ENCODE results near the gene DDIT4. TPM values are rescaled to one million over a fixed set of nuclear protein-coding genes. Genes with fewer than 3 reads are reported as not detected.

DDIT4 gene
- polyA plus RNA-seq, 1 donor from 2014 or later: 29.9 TPM

DNA sequence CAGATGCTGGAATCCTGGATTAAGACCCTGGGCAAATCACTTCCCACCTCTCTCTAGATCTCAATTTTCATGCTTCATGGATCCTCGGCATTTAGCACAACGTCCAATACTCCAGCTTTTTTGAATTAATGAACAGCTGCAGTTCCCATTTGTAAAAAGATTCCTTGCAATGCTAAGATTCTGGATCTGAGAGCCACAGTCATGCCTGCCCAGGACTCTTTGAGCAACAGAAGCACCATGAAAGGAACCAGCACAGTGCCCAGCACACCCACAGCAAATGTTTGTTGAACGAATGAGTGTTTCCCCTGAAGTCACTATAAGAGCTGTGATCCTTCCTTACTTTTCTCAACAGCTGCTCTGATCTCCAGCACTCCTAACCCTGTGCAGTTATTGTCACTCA lies 20.8 kb upstream of the DDIT4 start:
- Histone ChIP-seq H3K36me3 (ENCODE audit: insufficient read depth, low read length) (no peaks in the 10 kb centered on the region), H4K20me1 (ENCODE audit: insufficient read depth) (no peaks in the 10 kb centered on the region), H2AFZ (ENCODE audit: low read depth, low read length) (no peak overlapping the region), H3K9ac (ENCODE audit: low read length) (no peak overlapping the region), H3K9me3 (ENCODE audit: low read length) (no peaks in the 10 kb centered on the region), H3K4me3 (ENCODE audit: low read length) (no peak overlapping the region), H3K27ac (ENCODE audit: low read length) (no peak overlapping the region), H3K27me3 (ENCODE audit: insufficient read depth, low read depth, low read length) (no peaks in the 10 kb centered on the region), H3K4me2 (ENCODE audit: low read length) (no peak overlapping the region), H3K79me2 (replicated peaks; ENCODE audit: insufficient read depth, low read length) (no peaks in the 10 kb centered on the region), H3K9me2 (ENCODE audit: insufficient read depth, low read length) (no peaks in the 10 kb centered on the region), H3F3A (ENCODE audit: insufficient read depth, low read length, poor library complexity, severe bottlenecking) (no peaks in the 10 kb centered on the region)
- no peak for TF ChIP-seq SMC3 (conservative IDR thresholded peaks at IDR 0.05; ENCODE audit: poor library complexity)
- no peak for TF ChIP-seq MXI1 (conservative IDR thresholded peaks at IDR 0.05; ENCODE audit: poor library complexity, severe bottlenecking)
- TF ChIP-seq EZH2 (IDR thresholded peaks at IDR 0.05; ENCODE audit: borderline replicate concordance, insufficient read depth, low read length, poor library complexity, severe bottlenecking): no peak
- TF ChIP-seq, protein P1, sequence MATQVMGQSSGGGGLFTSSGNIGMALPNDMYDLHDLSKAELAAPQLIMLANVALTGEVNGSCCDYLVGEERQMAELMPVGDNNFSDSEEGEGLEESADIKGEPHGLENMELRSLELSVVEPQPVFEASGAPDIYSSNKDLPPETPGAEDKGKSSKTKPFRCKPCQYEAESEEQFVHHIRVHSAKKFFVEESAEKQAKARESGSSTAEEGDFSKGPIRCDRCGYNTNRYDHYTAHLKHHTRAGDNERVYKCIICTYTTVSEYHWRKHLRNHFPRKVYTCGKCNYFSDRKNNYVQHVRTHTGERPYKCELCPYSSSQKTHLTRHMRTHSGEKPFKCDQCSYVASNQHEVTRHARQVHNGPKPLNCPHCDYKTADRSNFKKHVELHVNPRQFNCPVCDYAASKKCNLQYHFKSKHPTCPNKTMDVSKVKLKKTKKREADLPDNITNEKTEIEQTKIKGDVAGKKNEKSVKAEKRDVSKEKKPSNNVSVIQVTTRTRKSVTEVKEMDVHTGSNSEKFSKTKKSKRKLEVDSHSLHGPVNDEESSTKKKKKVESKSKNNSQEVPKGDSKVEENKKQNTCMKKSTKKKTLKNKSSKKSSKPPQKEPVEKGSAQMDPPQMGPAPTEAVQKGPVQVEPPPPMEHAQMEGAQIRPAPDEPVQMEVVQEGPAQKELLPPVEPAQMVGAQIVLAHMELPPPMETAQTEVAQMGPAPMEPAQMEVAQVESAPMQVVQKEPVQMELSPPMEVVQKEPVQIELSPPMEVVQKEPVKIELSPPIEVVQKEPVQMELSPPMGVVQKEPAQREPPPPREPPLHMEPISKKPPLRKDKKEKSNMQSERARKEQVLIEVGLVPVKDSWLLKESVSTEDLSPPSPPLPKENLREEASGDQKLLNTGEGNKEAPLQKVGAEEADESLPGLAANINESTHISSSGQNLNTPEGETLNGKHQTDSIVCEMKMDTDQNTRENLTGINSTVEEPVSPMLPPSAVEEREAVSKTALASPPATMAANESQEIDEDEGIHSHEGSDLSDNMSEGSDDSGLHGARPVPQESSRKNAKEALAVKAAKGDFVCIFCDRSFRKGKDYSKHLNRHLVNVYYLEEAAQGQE (IDR thresholded peaks at IDR 0.05; ENCODE audit: borderline replicate concordance): no peak
- TF ChIP-seq TAF1 (IDR thresholded peaks at IDR 0.05; ENCODE audit: low read depth): no peak

DNA sequence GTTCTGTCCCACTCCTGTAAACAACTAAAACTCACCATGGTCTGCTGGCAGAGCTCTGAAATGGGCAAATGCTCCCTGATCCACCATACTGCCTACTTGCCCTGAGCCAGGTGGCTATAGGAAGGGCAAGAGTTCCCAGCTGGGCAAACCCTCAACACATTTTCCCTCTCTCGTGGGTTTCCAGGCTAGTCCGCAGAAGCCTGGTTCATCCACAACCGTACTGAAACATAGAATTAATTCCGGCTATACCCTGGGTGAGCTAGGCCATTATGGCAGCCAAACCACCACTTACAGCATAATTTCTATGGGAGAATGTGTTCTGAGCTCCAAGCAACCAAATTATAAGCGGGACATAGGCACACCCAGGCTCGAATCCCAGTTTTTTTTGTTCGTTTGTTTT lies 20.1 kb upstream of the DDIT4 start:
- Histone ChIP-seq H3K9me3 (ENCODE audit: low read length) (no peaks in the 10 kb centered on the region), H3F3A (ENCODE audit: insufficient read depth, low read length, poor library complexity, severe bottlenecking) (no peaks in the 10 kb centered on the region), H3K9ac (ENCODE audit: low read length) (no peak overlapping the region), H3K9me2 (ENCODE audit: insufficient read depth, low read length) (no peaks in the 10 kb centered on the region), H3K79me2 (replicated peaks; ENCODE audit: insufficient read depth, low read length) (no peaks in the 10 kb centered on the region), H4K20me1 (ENCODE audit: insufficient read depth) (no peaks in the 10 kb centered on the region), H3K36me3 (ENCODE audit: insufficient read depth, low read length) (no peaks in the 10 kb centered on the region), H3K27me3 (ENCODE audit: insufficient read depth, low read depth, low read length) (no peaks in the 10 kb centered on the region), H3K27ac (ENCODE audit: low read length) (no peak overlapping the region), H3K4me2 (ENCODE audit: low read length) (no peak overlapping the region), H2AFZ (ENCODE audit: low read depth, low read length) (no peak overlapping the region), H3K4me3 (ENCODE audit: low read length) (no peak overlapping the region)
- TF ChIP-seq TAF1 (IDR thresholded peaks at IDR 0.05; ENCODE audit: low read depth) (no peak), EZH2 (IDR thresholded peaks at IDR 0.05; ENCODE audit: borderline replicate concordance, insufficient read depth, low read length, poor library complexity, severe bottlenecking) (no peak), RAD21 (conservative IDR thresholded peaks at IDR 0.05) (no peak), POLR2AphosphoS5 (IDR thresholded peaks at IDR 0.05) (no peak), EP300 (conservative IDR thresholded peaks at IDR 0.05; ENCODE audit: poor library complexity, severe bottlenecking) (no peak), MXI1 (conservative IDR thresholded peaks at IDR 0.05; ENCODE audit: poor library complexity, severe bottlenecking) (no peak), SMC3 (conservative IDR thresholded peaks at IDR 0.05; ENCODE audit: poor library complexity) (no peak)
- TF ChIP-seq, protein P2, sequence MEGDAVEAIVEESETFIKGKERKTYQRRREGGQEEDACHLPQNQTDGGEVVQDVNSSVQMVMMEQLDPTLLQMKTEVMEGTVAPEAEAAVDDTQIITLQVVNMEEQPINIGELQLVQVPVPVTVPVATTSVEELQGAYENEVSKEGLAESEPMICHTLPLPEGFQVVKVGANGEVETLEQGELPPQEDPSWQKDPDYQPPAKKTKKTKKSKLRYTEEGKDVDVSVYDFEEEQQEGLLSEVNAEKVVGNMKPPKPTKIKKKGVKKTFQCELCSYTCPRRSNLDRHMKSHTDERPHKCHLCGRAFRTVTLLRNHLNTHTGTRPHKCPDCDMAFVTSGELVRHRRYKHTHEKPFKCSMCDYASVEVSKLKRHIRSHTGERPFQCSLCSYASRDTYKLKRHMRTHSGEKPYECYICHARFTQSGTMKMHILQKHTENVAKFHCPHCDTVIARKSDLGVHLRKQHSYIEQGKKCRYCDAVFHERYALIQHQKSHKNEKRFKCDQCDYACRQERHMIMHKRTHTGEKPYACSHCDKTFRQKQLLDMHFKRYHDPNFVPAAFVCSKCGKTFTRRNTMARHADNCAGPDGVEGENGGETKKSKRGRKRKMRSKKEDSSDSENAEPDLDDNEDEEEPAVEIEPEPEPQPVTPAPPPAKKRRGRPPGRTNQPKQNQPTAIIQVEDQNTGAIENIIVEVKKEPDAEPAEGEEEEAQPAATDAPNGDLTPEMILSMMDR (IDR thresholded peaks at IDR 0.05; ENCODE audit: poor library complexity, severe bottlenecking): no peak
- TF ChIP-seq, protein P1 (IDR thresholded peaks at IDR 0.05; ENCODE audit: borderline replicate concordance): no peak

Data from neural cell (in vitro differentiated cells).